Measurements from ENCODE around the gene PDE4B. TPM values are rescaled to one million over a fixed set of nuclear protein-coding genes. Genes with fewer than 3 reads are reported as not detected.
"Not testable (repeated sequence)": the region's sequence is repeated elsewhere in the genome, so short reads cannot be mapped to it uniquely, and the experiment has no call there.

Gene PDE4B
- total RNA-seq, 1 donor from 2014 or later: 12.0 TPM

- intact Hi-C loops (cut with DNase I): loop anchor here (10.0 kb wide), 1 partner anchor 92 kb away; no protein-coding TSS in a partner anchor
- not testable (repeated sequence) for ATAC-seq; DNase-seq (ENCODE audit: missing footprints)
Measured at GRCh38 chr1:66006534-66006933, 213.8 kb downstream of the PDE4B start.

- intact Hi-C loops (cut with DNase I): no loop called here
- DNase-seq (ENCODE audit: missing footprints) (no peak), ATAC-seq (no peak)
Measured at GRCh38 chr1:66012106-66012784, 219.6 kb downstream of the PDE4B start.

DNA sequence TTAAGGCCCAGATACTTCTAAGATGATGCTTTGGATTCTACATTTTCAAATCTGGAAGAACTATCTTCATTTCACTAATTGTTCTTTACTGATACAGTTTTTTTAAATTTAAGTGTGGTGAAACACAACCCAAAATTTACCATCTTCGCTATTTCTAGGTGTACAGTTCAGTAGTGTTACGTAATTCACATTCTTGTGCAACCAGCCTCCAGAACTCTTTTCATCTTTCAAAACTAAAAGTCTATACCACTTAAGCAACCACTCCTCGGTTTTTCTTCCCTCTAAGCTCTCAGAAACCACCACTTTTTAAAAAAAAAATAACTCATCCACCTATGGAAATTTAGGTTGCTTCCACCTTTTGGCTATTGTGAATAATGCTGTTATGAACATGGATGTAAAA is 220.7 kb downstream of the PDE4B start:
- intact Hi-C loops (cut with DNase I): no loop called here
- DNase-seq (ENCODE audit: missing footprints) (no peak), ATAC-seq (no peak)

- intact Hi-C loops (cut with DNase I): no loop called here
- DNase-seq (ENCODE audit: missing footprints) (no peak), ATAC-seq (no peak)
Measured at GRCh38 chr1:66022904-66023620, 230.4 kb downstream of the PDE4B start.

GRCh38 chr1:66025188-66025587 is 232.5 kb downstream of the PDE4B start:
- ATAC-seq: no peak
- DNase-seq (ENCODE audit: missing footprints): no peak
- intact Hi-C loops (cut with DNase I): no loop called here

- ATAC-seq: no peak
- no peak for DNase-seq (ENCODE audit: missing footprints)
- intact Hi-C loops (cut with DNase I): no loop called here
Measured at GRCh38 chr1:66028035-66028434, 235.3 kb downstream of the PDE4B start.

DNA sequence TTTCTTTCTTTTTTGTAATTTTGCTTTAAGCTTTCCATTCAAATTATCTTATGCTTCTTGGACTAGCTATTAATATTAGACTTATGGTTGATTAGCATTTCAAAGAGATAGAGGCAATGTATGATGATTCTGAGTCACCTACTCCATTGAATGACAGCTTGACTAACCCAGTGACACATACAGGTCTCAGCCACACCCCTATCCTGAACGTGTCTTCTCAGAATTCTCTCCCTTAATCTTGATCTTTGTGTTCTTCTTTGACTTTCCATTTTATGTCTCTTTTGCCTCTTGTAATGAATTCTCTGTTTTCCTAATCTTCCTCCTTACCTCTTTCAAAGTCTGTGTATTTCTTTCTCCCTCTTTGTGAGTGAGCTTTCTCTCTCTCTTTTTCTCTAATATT is 241.1 kb downstream of the PDE4B start:
- intact Hi-C loops (cut with DNase I): no loop called here
- no peak for ATAC-seq
- no peak for DNase-seq (ENCODE audit: missing footprints)

GRCh38 chr1:66035616-66036245 is 243.0 kb downstream of the PDE4B start:
- ATAC-seq (no peak), DNase-seq (ENCODE audit: missing footprints) (no peak)
- intact Hi-C loops (cut with DNase I): no loop called here

GRCh38 chr1:66041654-66042053 is 249.0 kb downstream of the PDE4B start:
- intact Hi-C loops (cut with DNase I): no loop called here
- DNase-seq (ENCODE audit: missing footprints) (no peak), ATAC-seq (no peak)

DNA sequence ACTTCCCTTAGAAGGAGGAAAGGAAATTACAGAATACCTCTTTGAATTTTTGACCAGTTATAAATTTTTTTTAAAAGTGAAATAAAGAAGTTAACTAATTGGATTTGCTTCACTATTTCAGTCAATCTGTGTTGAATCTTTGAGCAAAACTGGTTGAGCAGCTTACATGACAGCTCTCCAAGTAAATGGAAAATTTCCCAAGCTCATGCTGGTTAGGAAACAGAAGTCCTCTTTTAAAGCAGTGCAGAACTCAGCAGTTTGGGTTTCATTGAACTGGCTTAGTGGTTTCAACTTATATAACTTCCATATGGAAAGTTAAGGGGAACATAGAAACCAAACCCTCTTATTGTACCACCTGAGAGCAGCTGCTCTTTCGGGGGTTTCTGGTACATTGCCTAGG is 250.5 kb downstream of the PDE4B start:
- intact Hi-C loops (cut with DNase I): no loop called here
- no peak for DNase-seq (ENCODE audit: missing footprints)
- ATAC-seq: no peak

DNA sequence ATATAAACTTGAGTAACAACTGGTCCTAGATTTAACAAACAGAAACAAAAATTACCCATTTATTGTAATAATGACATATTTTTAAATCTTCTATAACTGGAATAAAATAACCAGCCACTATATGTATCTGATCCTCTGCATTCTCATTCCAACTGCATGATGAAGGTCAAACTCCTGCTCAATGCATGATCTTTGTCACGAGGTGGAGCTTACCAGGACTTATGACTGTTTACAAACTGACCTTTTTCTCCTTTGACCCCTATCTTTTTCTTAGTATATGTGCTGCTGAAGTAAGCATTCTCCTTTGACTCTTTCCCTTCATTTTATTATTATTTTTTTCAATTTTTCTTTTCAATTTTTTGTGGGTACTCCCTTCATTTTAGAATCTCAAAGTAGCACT is 252.2 kb downstream of the PDE4B start:
- no peak for ATAC-seq
- DNase-seq (ENCODE audit: missing footprints): no peak
- intact Hi-C loops (cut with DNase I): no loop called here

- intact Hi-C loops (cut with DNase I): no loop called here
- ATAC-seq (no peak), DNase-seq (ENCODE audit: missing footprints) (no peak)
Measured at GRCh38 chr1:66046415-66046814, 253.7 kb downstream of the PDE4B start.

DNA sequence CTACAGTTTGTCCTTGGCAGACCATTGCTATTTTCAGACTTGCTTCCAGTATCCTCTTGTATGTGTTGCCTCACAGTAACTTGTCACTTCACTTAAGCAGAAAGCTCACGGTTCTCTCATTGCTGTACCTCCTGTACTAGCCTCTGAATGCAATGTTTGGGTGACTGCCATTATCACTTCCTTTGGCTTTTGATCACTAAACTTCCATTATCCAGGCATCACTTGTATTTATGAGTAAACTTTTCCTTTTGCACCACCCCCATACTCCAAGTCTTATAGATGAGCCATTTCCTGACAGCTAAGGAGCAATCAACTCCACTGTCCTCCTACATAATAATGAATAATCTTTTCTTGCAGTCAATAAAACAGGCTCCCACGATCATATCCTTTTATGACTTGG is 255.3 kb downstream of the PDE4B start:
- ATAC-seq (no peak), DNase-seq (ENCODE audit: missing footprints) (no peak)
- intact Hi-C loops (cut with DNase I): no loop called here

- ATAC-seq (no peak), DNase-seq (ENCODE audit: missing footprints) (no peak)
- intact Hi-C loops (cut with DNase I): no loop called here
Measured at GRCh38 chr1:66050123-66050522, 257.4 kb downstream of the PDE4B start.

DNA sequence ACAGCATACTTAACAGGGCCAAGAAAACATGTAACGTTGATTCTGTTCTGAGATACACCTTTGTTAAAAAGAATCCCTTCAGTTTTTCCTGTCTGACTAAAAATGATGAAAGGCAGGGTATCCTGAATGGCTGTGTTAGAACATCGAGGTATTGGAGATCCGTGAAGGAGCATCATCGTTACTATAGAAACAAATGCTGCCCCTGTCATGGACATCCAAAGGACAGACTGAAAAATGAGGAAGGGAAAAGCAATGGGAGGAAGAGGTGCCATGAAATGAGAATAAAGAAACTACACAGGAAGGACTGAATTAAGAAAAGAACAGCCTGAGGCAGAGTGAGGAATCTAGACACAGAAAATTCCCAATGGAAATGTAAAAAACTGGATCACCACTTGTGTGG is 257.9 kb downstream of the PDE4B start:
- intact Hi-C loops (cut with DNase I): no loop called here
- ATAC-seq (no peak), DNase-seq (ENCODE audit: missing footprints) (no peak)

GRCh38 chr1:66055092-66055491 is 262.4 kb downstream of the PDE4B start:
- DNase-seq (ENCODE audit: missing footprints): no peak
- ATAC-seq: no peak
- intact Hi-C loops (cut with DNase I): no loop called here

DNA sequence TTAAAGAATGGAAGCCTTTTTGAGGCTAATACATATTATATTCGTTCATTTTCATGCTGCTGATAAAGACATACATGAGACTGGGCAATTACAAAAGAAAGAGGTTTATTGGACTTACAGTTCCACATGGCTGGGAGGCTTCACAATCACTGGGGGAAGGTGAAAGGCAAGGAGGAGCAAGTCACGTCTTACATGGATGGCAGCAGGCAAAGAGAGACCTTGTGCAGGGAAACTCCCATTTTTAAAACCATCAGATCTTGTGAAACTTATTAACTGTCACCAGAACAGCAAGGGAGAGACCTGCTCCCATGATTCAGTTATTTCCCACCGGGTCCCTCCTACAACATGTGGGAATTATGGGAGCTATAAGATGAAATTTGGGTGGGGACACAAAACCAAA is 264.8 kb downstream of the PDE4B start:
- intact Hi-C loops (cut with DNase I); DNase-seq (ENCODE audit: missing footprints); ATAC-seq: not testable (repeated sequence)

GRCh38 chr1:66058558-66058957 is 265.9 kb downstream of the PDE4B start:
- ATAC-seq (no peak), DNase-seq (ENCODE audit: missing footprints) (no peak)
- intact Hi-C loops (cut with DNase I): no loop called here

DNA sequence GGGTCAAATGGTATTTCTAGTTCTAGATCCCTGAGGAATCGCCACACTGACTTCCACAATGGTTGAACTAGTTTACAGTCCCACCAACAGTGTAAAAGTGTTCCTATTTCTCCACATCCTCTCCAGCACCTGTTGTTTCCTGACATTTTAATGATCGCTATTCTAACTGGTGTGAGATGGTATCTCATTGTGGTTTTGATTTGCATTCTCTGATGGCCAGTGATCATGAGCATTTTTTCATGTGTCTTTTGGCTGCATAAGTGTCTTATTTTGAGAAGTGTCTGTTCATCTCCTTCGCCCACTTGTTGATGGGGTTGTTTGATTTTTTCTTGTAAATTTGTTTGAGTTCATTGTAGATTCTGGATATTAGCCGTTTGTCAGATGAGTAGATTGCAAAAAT is 274.5 kb downstream of the PDE4B start:
- ATAC-seq; intact Hi-C loops (cut with DNase I); DNase-seq (ENCODE audit: missing footprints): not testable (repeated sequence)

Measured in Right ventricle myocardium inferior (tissue), 1 donor.